SJCRH30 (cell line): ENCODE results near the gene RAB8B. TPM values are rescaled to one million over a fixed set of nuclear protein-coding genes. Genes with fewer than 3 reads are reported as not detected.

Source experiments
- DNase-seq, 2 experiments: peaks; one replicate each; pipeline ENCODE4 v3.0.0-alpha.2; 2015 to 2020
- H3K27ac ChIP-seq: fragments of 250-450 bp; sonication (Bioruptor Pico); 2 replicates; pipeline ENCODE4 v1.5.1; 2020; ENCODE audit warnings: mild to moderate bottlenecking, moderate library complexity
- H3K27me3 ChIP-seq: fragments of 250-450 bp; sonication (Bioruptor Pico); 2 replicates; pipeline ENCODE4 v1.5.1; 2020; ENCODE audit warnings: mild to moderate bottlenecking, moderate library complexity
- H3K36me3 ChIP-seq: fragments of 250-450 bp; sonication (Bioruptor Pico); 2 replicates; pipeline ENCODE4 v1.5.1; 2020; ENCODE audit warnings: mild to moderate bottlenecking, moderate library complexity
- H3K4me1 ChIP-seq: fragments of 250-450 bp; sonication (Bioruptor Pico); 2 replicates; pipeline ENCODE4 v1.5.1; 2020; ENCODE audit warnings: mild to moderate bottlenecking, moderate library complexity
- H3K4me3 ChIP-seq: fragments of 250-450 bp; sonication (Bioruptor Pico); 2 replicates; pipeline ENCODE4 v1.5.1; 2020; ENCODE audit warnings: mild to moderate bottlenecking, moderate library complexity
- H3K9me3 ChIP-seq: fragments of 250-450 bp; sonication (Bioruptor Pico); replicated peaks from 2 replicates; pipeline ENCODE4 v1.5.1; 2020; ENCODE audit warnings: mild to moderate bottlenecking, moderate library complexity
- total RNA-seq: library from RNA; depleted of rRNA; stranded (reverse); fragments of >200 nt; shearing (Covaris generic); gene quantifications from 2 replicates; pipeline ENCODE4 v1.2.3, GENCODE V29; 2014; rRNA removed

RAB8B gene
- total RNA-seq, 1 experiment from 2014 or later: 50.4 TPM

- Histone ChIP-seq H3K4me1 (no peaks in the 10 kb centered on the region; the same call in 1 of the 2 replicates), H3K27ac (no peak overlapping the region), H3K9me3 (no peaks in the 10 kb centered on the region), H3K36me3 (0 out of 2 replicates have a peak, but pooled peaks cover 2% of the 10 kb centered on the region), H3K4me3 (no peak overlapping the region), H3K27me3 (no peaks in the 10 kb centered on the region)
- no peak for DNase-seq
Measured at GRCh38 chr15:63301088-63301487, 111.7 kb downstream of the RAB8B start.

GRCh38 chr15:63305260-63305659 is 115.9 kb downstream of the RAB8B start:
- Histone ChIP-seq H3K27me3 (no peaks in the 10 kb centered on the region), H3K4me3 (no peak overlapping the region), H3K27ac (no peak overlapping the region), H3K4me1 (no peaks in the 10 kb centered on the region; the same call in 1 of the 2 replicates), H3K9me3 (no peaks in the 10 kb centered on the region), H3K36me3 (no peaks in the 10 kb centered on the region)
- no peak for DNase-seq

GRCh38 chr15:63306492-63307073 is 117.2 kb downstream of the RAB8B start:
- no peaks in the 10 kb centered on the region for H3K9me3 ChIP-seq
- H3K4me3 ChIP-seq: no peak overlapping the region
- no peaks in the 10 kb centered on the region for H3K36me3 ChIP-seq
- no peaks in the 10 kb centered on the region for H3K27me3 ChIP-seq
- H3K4me1 ChIP-seq: no peaks in the 10 kb centered on the region; the same call in 1 of the 2 replicates
- peak; percentile 43 to 66 for DNase-seq
- no peak overlapping the region for H3K27ac ChIP-seq

GRCh38 chr15:63308491-63308890 is 119.1 kb downstream of the RAB8B start:
- no peaks in the 10 kb centered on the region for H3K27me3 ChIP-seq
- no peak overlapping the region for H3K27ac ChIP-seq
- DNase-seq: no peak
- no peaks in the 10 kb centered on the region; the same call in 1 of the 2 replicates for H3K4me1 ChIP-seq
- no peaks in the 10 kb centered on the region for H3K9me3 ChIP-seq
- no peaks in the 10 kb centered on the region for H3K36me3 ChIP-seq
- H3K4me3 ChIP-seq: no peak overlapping the region

- H3K36me3 ChIP-seq: no peaks in the 10 kb centered on the region
- no peak for DNase-seq
- H3K9me3 ChIP-seq: no peaks in the 10 kb centered on the region
- no peaks in the 10 kb centered on the region; the same call in 1 of the 2 replicates for H3K4me1 ChIP-seq
- no peak overlapping the region for H3K27ac ChIP-seq
- no peak overlapping the region for H3K4me3 ChIP-seq
- H3K27me3 ChIP-seq: no peaks in the 10 kb centered on the region
Measured at GRCh38 chr15:63308947-63309346, 119.5 kb downstream of the RAB8B start.

- Histone ChIP-seq H3K27me3 (no peaks in the 10 kb centered on the region), H3K27ac (no peak overlapping the region), H3K4me1 (no peaks in the 10 kb centered on the region; the same call in 1 of the 2 replicates), H3K9me3 (no peaks in the 10 kb centered on the region), H3K4me3 (no peak overlapping the region), H3K36me3 (no peaks in the 10 kb centered on the region)
- DNase-seq: no peak
Measured at GRCh38 chr15:63310646-63311045, 121.2 kb downstream of the RAB8B start.

GRCh38 chr15:63312286-63312685 is 122.9 kb downstream of the RAB8B start:
- DNase-seq: no peak
- no peaks in the 10 kb centered on the region for H3K4me1 ChIP-seq
- no peak overlapping the region for H3K4me3 ChIP-seq
- H3K27me3 ChIP-seq: no peaks in the 10 kb centered on the region
- no peaks in the 10 kb centered on the region for H3K9me3 ChIP-seq
- no peaks in the 10 kb centered on the region for H3K36me3 ChIP-seq
- no peak overlapping the region for H3K27ac ChIP-seq

GRCh38 chr15:63313825-63314224 is 124.4 kb downstream of the RAB8B start:
- H3K9me3 ChIP-seq: no peaks in the 10 kb centered on the region
- no peaks in the 10 kb centered on the region for H3K36me3 ChIP-seq
- H3K27ac ChIP-seq: no peak overlapping the region
- no peak for DNase-seq
- H3K4me3 ChIP-seq: no peak overlapping the region
- H3K4me1 ChIP-seq: no peaks in the 10 kb centered on the region
- H3K27me3 ChIP-seq: no peaks in the 10 kb centered on the region

- Histone ChIP-seq H3K36me3 (no peaks in the 10 kb centered on the region), H3K9me3 (no peaks in the 10 kb centered on the region), H3K4me3 (no peak overlapping the region)
Measured at GRCh38 chr15:63314409-63314808, 125.0 kb downstream of the RAB8B start.

More at GRCh38 chr15:63314409-63314808, 125.0 kb downstream of the RAB8B start:
- DNase-seq: no peak
- H3K27ac ChIP-seq: no peak overlapping the region
- no peaks in the 10 kb centered on the region for H3K4me1 ChIP-seq
- no peaks in the 10 kb centered on the region for H3K27me3 ChIP-seq

Other genes with a start within 250 kb of the RAB8B start
- gene TPM1, start 146.9 kb upstream of the RAB8B start, total RNA-seq: 57.5 and 58.2 TPM in 2 replicates
- gene LACTB, start 67.7 kb upstream of the RAB8B start, total RNA-seq: 12.9 and 13.2 TPM in 2 replicates
- 178 and 185 TPM in 2 replicates for gene RPS27L, start 32.1 kb upstream of the RAB8B start, total RNA-seq
- gene APH1B, start 88.0 kb downstream of the RAB8B start, total RNA-seq: 13.3 and 15.2 TPM in 2 replicates
- gene CA12, start 192.2 kb downstream of the RAB8B start, total RNA-seq: 0.57 and 0.94 TPM in 2 replicates